Upper lobe of right lung (tissue), 1 donor: ENCODE measurements around the gene ENTPD6. TPM values are rescaled to one million over a fixed set of nuclear protein-coding genes. Genes with fewer than 3 reads are reported as not detected.

Experiments used
- ATAC-seq: fragments of 200-7000 bp; cut with Tn5 transposase; one replicate; pipeline ENCODE4 v1.9.1; 2020; ENCODE audit warnings: mild to moderate bottlenecking, moderate library complexity
- DNase-seq: peaks from one replicate; pipeline ENCODE4 v3.0.0-alpha.2; 2020
- H3K27ac ChIP-seq: fragments of 200-600 bp; one replicate; pipeline ENCODE4 v1.8.0; 2022
- H3K27me3 ChIP-seq: fragments of 200-600 bp; one replicate; pipeline ENCODE4 v1.8.0; 2022; ENCODE audit warnings: mild to moderate bottlenecking
- H3K36me3 ChIP-seq: fragments of 200-600 bp; one replicate; pipeline ENCODE4 v1.8.0; 2022
- H3K4me1 ChIP-seq: fragments of 200-600 bp; one replicate; pipeline ENCODE4 v1.8.0; 2022
- H3K4me3 ChIP-seq: fragments of 200-600 bp; one replicate; pipeline ENCODE4 v1.8.0; 2022; ENCODE audit warnings: mild to moderate bottlenecking
- H3K9me3 ChIP-seq: fragments of 200-600 bp; one replicate; pipeline ENCODE4 v1.8.0; 2022
- intact Hi-C: fragments of 100-400 bp; cut with DNase I; formaldehyde crosslinking; loops from one replicate; pipeline ENCODE4 v1.11.0; 2022
- total RNA-seq: library from RNA; stranded (reverse); fragmentation: NEBNext Ultra II Directional; extraction: Animal tissue kit (Norgen Biotek cat#: 25700); gene quantifications from one replicate; pipeline ENCODE4 v1.2.1, GENCODE V29; 2021
- TF ChIP-seq, protein P1 (sequence below): fragments of 200-600 bp; IDR thresholded peaks from one replicate; pipeline ENCODE4 v1.8.0; 2022; ENCODE audit warnings: antibody characterized with exemption
- donor health status: DM: no; HTN: yes; CAD: no; lungs with severe emphysema.

Gene ENTPD6
- total RNA-seq, 1 donor from 2014 or later = 75.6 TPM

DNA sequence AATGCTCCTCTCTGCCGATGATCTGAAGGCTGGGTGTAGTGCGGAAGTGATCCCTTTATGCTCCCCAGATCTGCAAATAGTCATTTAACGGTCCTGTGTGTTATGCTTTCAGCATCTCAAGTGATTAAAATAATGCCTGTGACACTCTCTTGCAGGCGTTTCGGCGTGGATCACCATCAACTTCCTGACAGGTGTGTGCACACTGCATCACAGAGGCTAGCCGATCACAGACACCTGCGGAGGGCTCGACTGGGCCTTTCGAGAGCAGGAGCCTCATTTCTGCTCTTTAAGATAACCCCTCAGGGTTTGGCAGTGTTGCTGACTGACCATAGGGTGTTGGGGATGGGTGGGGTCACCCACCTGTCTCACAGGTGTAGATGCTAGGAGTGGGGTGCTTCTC, 20.0 kb downstream of the ENTPD6 start:
- H3K27ac ChIP-seq = no peak overlapping the region
- H3K36me3 ChIP-seq = peaks cover 85% of the 10 kb centered on the region
- DNase-seq = no peak
- TF ChIP-seq, protein P1, sequence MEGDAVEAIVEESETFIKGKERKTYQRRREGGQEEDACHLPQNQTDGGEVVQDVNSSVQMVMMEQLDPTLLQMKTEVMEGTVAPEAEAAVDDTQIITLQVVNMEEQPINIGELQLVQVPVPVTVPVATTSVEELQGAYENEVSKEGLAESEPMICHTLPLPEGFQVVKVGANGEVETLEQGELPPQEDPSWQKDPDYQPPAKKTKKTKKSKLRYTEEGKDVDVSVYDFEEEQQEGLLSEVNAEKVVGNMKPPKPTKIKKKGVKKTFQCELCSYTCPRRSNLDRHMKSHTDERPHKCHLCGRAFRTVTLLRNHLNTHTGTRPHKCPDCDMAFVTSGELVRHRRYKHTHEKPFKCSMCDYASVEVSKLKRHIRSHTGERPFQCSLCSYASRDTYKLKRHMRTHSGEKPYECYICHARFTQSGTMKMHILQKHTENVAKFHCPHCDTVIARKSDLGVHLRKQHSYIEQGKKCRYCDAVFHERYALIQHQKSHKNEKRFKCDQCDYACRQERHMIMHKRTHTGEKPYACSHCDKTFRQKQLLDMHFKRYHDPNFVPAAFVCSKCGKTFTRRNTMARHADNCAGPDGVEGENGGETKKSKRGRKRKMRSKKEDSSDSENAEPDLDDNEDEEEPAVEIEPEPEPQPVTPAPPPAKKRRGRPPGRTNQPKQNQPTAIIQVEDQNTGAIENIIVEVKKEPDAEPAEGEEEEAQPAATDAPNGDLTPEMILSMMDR = no peak
- H3K27me3 ChIP-seq = no peaks in the 10 kb centered on the region
- H3K4me3 ChIP-seq = no peak overlapping the region
- intact Hi-C loops = no loop called here
- ATAC-seq = no peak
- H3K4me1 ChIP-seq = no peaks in the 10 kb centered on the region
- H3K9me3 ChIP-seq = no peaks in the 10 kb centered on the region

DNA sequence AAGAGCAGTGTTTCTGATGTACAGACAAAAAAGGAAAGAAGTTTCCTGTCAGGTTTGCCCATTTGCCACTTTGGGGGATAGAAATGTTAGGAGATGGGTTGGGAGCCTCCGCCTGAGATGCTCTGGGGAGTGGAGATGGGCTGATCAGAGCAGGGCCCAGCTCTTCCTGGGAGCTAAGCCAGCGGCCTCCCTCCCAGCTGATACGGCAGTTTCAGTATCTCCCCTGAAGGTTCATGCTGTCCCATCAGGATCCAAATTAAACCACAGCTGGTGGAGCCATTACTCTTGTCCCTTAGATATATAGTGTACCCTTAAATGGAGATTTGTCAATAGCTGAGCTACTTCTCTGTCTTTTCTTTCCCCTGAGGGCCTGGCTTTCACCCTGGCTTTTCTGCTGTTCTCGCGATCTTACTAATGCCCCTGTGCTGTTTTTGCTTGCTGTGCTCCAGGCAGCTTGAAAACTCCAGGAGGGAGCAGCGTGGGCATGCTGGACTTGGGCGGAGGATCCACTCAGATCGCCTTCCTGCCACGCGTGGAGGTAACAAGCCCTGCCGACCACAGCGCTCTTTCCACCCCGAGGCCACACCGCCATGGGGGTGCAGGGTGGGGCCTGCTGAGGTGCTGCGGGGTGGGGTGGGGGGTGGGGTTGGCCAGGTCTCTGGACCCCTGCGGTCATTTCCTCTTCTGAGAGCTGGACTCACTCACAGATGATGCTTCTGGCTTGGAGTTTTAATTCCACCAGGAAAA, 20.9 kb downstream of the ENTPD6 start:
- TF ChIP-seq, protein P1 = no peak
- no peaks in the 10 kb centered on the region for H3K27me3 ChIP-seq
- ATAC-seq (no peak), DNase-seq (no peak)
- no peak overlapping the region for H3K27ac ChIP-seq
- H3K9me3 ChIP-seq = no peaks in the 10 kb centered on the region
- H3K36me3 ChIP-seq = peaks cover 77% of the 10 kb centered on the region
- intact Hi-C loops = no loop called here
- no peaks in the 10 kb centered on the region for H3K4me1 ChIP-seq
- H3K4me3 ChIP-seq = no peak overlapping the region

DNA sequence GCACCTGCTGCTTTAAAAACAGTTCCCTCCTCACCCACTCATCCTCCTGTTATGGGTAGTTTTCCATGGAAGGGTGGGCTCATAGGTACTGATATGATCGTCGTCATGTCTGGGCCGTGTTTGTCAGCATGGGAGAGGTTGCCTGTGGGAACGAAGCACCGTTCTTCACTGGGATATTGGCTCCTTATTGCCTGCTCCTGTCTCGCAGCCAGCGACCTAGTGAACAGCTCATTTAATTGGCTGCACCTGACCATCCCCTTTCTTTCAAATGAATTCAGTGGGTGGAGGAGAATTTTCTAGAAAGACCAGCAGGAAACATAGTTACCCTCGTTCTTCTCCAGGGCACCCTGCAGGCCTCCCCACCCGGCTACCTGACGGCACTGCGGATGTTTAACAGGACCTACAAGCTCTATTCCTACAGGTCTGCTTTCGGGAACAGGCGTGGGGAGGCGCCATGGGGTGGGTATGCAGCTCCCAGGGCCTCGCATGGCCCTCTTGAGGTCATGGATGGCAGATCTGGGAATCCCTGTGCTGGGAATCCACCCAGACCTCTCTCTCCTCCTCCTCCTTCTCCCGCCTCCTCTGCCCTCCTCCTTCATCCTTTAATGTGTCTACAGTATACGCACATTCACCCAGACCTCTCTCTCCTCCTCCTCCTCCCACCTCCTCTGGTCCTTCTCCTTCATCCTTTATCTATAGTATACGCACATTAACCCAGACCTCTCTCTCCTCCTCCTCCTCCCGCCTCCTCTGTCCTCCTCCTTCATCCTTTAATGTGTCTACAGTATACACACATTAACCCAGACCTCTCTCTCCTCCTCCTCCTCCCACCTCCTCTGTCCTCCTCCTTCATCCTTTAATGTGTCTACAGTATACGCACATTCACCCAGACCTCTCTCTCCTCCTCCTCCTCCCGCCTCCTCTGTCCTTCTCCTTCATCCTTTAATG, 21.9 kb downstream of the ENTPD6 start:
- Histone ChIP-seq H3K4me3 (no peak overlapping the region), H3K36me3 (peaks cover 66% of the 10 kb centered on the region), H3K4me1 (no peaks in the 10 kb centered on the region), H3K9me3 (no peaks in the 10 kb centered on the region), H3K27me3 (no peaks in the 10 kb centered on the region), H3K27ac (no peak overlapping the region)
- DNase-seq (no peak), ATAC-seq (no peak)
- TF ChIP-seq, protein P1 = no peak
- intact Hi-C loops = no loop called here

DNA sequence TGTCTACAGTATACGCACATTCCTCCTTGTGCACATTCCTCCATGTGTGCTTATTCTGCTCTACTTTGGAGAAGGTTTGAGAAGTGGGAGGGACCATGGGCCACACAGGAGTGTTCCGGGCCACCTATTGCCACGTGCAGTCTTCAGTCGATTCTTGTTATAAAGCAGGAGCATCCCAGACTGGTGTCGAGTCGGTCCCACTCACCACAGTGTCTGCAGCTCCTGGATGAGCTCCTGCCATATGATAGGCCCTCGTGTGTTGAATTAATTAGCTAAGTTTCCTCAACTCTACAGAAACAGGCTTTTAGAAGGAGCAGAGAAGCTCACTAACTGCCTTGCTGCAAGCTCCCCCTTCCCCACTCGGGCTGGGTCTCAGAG, 22.6 kb downstream of the ENTPD6 start:
- Histone ChIP-seq H3K27ac (no peak overlapping the region), H3K9me3 (no peaks in the 10 kb centered on the region), H3K4me1 (no peaks in the 10 kb centered on the region), H3K27me3 (no peaks in the 10 kb centered on the region), H3K36me3 (peaks cover 60% of the 10 kb centered on the region), H3K4me3 (no peak overlapping the region)
- TF ChIP-seq, protein P1 = no peak
- DNase-seq (no peak), ATAC-seq (no peak)
- intact Hi-C loops = no loop called here

DNA sequence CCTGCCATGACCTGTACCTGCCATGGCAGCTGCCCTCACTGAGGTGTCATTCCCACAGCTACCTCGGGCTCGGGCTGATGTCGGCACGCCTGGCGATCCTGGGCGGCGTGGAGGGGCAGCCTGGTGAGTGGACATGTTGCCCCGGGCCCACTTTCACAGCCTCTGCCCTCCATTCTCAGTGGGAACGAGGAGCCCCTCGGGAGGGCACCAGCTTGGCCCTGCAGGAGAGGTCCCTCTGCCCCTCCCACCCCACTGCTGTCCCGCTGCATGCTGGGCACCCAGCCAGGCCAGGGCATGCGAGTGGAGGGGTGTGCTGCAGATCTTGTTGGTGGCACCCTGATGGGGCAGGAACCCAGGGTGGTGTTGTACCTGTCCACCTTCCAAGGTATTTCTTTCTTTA, 23.0 kb downstream of the ENTPD6 start:
- TF ChIP-seq, protein P1 = no peak
- DNase-seq = no peak
- no peak for ATAC-seq
- H3K4me1 ChIP-seq = no peaks in the 10 kb centered on the region
- no peaks in the 10 kb centered on the region for H3K9me3 ChIP-seq
- no peak overlapping the region for H3K4me3 ChIP-seq
- peaks cover 56% of the 10 kb centered on the region for H3K36me3 ChIP-seq
- no peak overlapping the region for H3K27ac ChIP-seq
- intact Hi-C loops = no loop called here
- H3K27me3 ChIP-seq = no peaks in the 10 kb centered on the region
